ENCODE data around the gene ZMYND19. TPM values are rescaled to one million over a fixed set of nuclear protein-coding genes. Genes with fewer than 3 reads are reported as not detected.

The ZMYND19 gene
- total RNA-seq, 1 experiment from 2014 or later = 79.2 TPM

- H3K4me3 Mint-ChIP-seq = peak overlapping the region; percentile 84 to 91
- H4K20me1 ChIP-seq (ENCODE audit: control insufficient read depth, insufficient read depth, insufficient read length) = no peaks in the 10 kb centered on the region
- H4K91ac ChIP-seq (ENCODE audit: insufficient read length, low read depth, low read length) = no peak overlapping the region
- no peak overlapping the region for H2BK5ac ChIP-seq (ENCODE audit: insufficient read length, low read length)
- peaks cover 40% of the 10 kb centered on the region; the same call in 1 of the 2 replicates for H3K79me2 ChIP-seq (ENCODE audit: insufficient read depth, low read length)
- no peak overlapping the region for H3K56ac ChIP-seq (ENCODE audit: insufficient read length, low read depth, low read length)
- no peak overlapping the region for H3K4ac ChIP-seq (ENCODE audit: low read depth, low read length)
- no peak overlapping the region for H4K8ac ChIP-seq (replicated peaks; ENCODE audit: insufficient read length, low read depth, low read length)
- H3T11ph ChIP-seq (ENCODE audit: low read length) = no peak overlapping the region
- H3K4me1 ChIP-seq (ENCODE audit: insufficient read depth, low read length) = no peaks in the 10 kb centered on the region; the same call in 1 of the 2 replicates
- peaks cover 16 to 33% (median 30%) of the 10 kb centered on the region in 3 experiments; a peak in 6 of 7 replicates for H3K36me3 Mint-ChIP-seq (ENCODE audit: insufficient read depth in 1 of 3, low read depth in 3 of 3)
- DNase-seq = no peak
- no peaks in the 10 kb centered on the region for H3K9me3 ChIP-seq (ENCODE audit: control insufficient read depth, low read depth, low read length)
- H3K23ac ChIP-seq (ENCODE audit: insufficient read length, low read depth, low read length) = no peak overlapping the region
- no peak overlapping the region for H2BK12ac ChIP-seq (ENCODE audit: insufficient read length, low read depth, low read length)
- H4K5ac ChIP-seq (ENCODE audit: insufficient read length, low read depth, low read length) = no peak overlapping the region
- H2BK120ac ChIP-seq (ENCODE audit: low read depth, low read length, poor library complexity, severe bottlenecking) = no peak overlapping the region
- H3K23me2 ChIP-seq (ENCODE audit: insufficient read length, low read depth, low read length, poor library complexity, severe bottlenecking) = peaks cover 5% of the 10 kb centered on the region
- no peak overlapping the region for H2AK5ac ChIP-seq (ENCODE audit: insufficient read length, low read length)
- H2AFZ ChIP-seq (ENCODE audit: low read length) = no peak overlapping the region
- no peak overlapping the region for H2BK15ac ChIP-seq (ENCODE audit: low read depth, low read length)
- H3K27me3 Mint-ChIP-seq (ENCODE audit: low read depth) = no peaks in the 10 kb centered on the region
- peaks cover 25 to 31% of the 10 kb centered on the region in 2 experiments for H3K4me1 Mint-ChIP-seq
- no peak overlapping the region for H3K27ac ChIP-seq (ENCODE audit: insufficient read length, low read depth, low read length)
- no CpG with 5 or more reads among the region's 58 CpGs for WGBS (ENCODE audit: extremely low coverage, insufficient read length, low lambda C conversion rate)
- H3K4me2 ChIP-seq (ENCODE audit: insufficient read depth, insufficient read length, low read length) = peak overlapping the region; percentile 92
- no peaks in the 10 kb centered on the region for H3K9me3 Mint-ChIP-seq
- H3K9ac ChIP-seq (ENCODE audit: extremely low read depth, insufficient read length, low read length) = peak overlapping the region; percentile 90
- H2BK20ac ChIP-seq (ENCODE audit: low read depth, low read length, poor library complexity, severe bottlenecking) = no peak overlapping the region
- no peak for TF ChIP-seq CTCF (conservative IDR thresholded peaks at IDR 0.05)
- peak overlapping the region; percentile 66 to 91 (median 90) for H3K27ac Mint-ChIP-seq
- H3K14ac ChIP-seq (ENCODE audit: insufficient read depth, low read length) = peak overlapping the region; percentile 31
- peak overlapping the region; percentile 7 for H3K18ac ChIP-seq (ENCODE audit: insufficient read length, low read depth, low read length)
- no peaks in the 10 kb centered on the region for H3K27me3 ChIP-seq (ENCODE audit: insufficient read depth, low read length)
- H3K79me1 ChIP-seq (ENCODE audit: insufficient read depth, low read depth, low read length, poor library complexity, severe bottlenecking) = no peaks in the 10 kb centered on the region
Measured at GRCh38 chr9:137619240-137620047, 29.1 kb upstream of the ZMYND19 start.

All from H9 (cell line).